ENCODE data around the gene HCST. TPM values are rescaled to one million over a fixed set of nuclear protein-coding genes. Genes with fewer than 3 reads are reported as not detected.

HCST gene
- total RNA-seq, 1 experiment from 2014 or later: not detected

DNA sequence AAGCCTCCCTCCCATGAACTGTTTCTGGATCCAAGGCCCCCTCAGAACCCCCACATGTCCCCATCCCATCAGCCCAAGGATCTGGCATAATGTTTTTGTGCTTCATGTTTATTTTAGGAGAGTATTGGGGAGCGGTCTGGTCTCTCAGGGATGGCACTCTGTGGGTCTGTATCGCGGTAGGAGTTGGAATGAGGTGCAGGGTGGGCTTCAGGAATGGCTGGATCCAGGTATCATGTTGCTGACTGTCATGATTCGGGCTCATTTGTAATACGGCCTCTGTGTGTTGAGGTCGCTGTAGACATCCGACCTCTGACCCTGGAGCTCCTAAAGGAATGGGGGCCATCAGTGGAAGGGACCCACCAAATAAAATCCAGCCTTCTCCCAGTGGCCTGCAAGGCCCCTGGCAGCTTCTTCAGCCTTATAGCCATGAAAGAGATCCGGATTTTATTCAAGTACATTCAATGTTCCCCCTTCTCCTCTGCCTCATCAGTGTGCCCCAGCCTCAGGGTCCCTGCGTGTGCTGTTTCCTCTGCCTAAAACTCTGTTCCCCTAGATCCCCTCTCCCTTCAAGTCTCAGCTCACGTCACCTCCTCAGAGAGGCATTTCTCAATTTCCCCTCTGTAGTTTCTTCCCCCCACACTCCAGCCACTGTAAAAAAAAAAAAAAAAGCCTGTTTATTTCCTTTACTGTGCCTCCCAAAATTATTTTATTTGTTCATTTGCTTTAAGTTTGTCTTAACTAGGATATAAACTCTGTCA lies 2.2 kb downstream of the HCST start:
- Histone ChIP-seq H3K9me2 (replicated peaks; ENCODE audit: low read length) (no peaks in the 10 kb centered on the region), H3K36me3 (ENCODE audit: low read depth, low read length) (no peaks in the 10 kb centered on the region), H3F3A (ENCODE audit: low read length, unreplicated experiment) (no peaks in the 10 kb centered on the region), H2AFZ (ENCODE audit: low read length) (no peak overlapping the region), H3K79me2 (ENCODE audit: low read length) (peaks cover 3% of the 10 kb centered on the region; the same call in 1 of the 2 replicates), H3K4me2 (ENCODE audit: low read length) (no peak overlapping the region), H3K4me3 (ENCODE audit: low read length) (no peak overlapping the region), H3K4me1 (ENCODE audit: insufficient read depth, low read length) (peaks cover 10% of the 10 kb centered on the region; the same call in 1 of the 2 replicates), H3K9ac (ENCODE audit: low read length) (no peak overlapping the region), H3K27me3 (ENCODE audit: low read length) (no peaks in the 10 kb centered on the region), H3K9me3 (ENCODE audit: low read length) (no peaks in the 10 kb centered on the region), H4K20me1 (ENCODE audit: low read length) (no peaks in the 10 kb centered on the region), H3K27ac (ENCODE audit: low read length) (no peak overlapping the region)
- TF ChIP-seq EZH2 (IDR thresholded peaks at IDR 0.05; ENCODE audit: low read length, unreplicated experiment) (no peak), EZH2phosphoT487 (IDR thresholded peaks at IDR 0.05; ENCODE audit: borderline replicate concordance, low read length) (no peak)
- TF ChIP-seq, protein P1, sequence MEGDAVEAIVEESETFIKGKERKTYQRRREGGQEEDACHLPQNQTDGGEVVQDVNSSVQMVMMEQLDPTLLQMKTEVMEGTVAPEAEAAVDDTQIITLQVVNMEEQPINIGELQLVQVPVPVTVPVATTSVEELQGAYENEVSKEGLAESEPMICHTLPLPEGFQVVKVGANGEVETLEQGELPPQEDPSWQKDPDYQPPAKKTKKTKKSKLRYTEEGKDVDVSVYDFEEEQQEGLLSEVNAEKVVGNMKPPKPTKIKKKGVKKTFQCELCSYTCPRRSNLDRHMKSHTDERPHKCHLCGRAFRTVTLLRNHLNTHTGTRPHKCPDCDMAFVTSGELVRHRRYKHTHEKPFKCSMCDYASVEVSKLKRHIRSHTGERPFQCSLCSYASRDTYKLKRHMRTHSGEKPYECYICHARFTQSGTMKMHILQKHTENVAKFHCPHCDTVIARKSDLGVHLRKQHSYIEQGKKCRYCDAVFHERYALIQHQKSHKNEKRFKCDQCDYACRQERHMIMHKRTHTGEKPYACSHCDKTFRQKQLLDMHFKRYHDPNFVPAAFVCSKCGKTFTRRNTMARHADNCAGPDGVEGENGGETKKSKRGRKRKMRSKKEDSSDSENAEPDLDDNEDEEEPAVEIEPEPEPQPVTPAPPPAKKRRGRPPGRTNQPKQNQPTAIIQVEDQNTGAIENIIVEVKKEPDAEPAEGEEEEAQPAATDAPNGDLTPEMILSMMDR (conservative IDR thresholded peaks at IDR 0.05; ENCODE audit: low read depth, low read length): no peak
- intact Hi-C loops (cut with micrococcal nuclease): no loop called here
- no peak for ATAC-seq
- no TSS peak for BruUV-seq (replicated peaks)
- CTCF ChIA-PET: no interaction called here
- no peak for DNase-seq
- POLR2A ChIA-PET (ENCODE audit: unreplicated experiment): no interaction called here

DNA sequence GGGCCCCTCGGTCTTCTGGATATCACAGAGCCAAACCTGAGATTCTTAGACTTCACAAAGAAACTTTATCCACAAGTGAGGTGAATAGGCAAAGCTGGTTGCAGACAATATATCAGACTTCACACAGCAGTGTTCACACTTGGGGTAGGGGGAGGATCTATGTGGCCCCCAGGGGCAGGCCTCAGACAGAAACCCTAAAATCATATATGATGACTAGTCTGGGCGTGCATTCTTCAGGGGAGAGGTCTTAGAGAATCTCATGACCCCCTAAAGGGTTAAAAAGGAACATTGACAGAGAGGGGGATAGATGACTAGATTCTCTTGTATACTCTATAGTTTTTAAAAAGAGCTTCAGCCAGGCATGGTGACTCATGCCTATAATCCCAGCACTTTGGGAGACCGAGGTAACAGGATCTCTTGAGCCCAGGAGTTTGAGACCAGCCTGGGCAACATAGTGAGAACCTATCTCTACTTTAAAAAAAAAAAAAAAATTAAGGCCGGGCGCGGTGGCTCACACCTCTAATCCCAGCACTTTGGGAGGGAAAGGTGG lies 2.9 kb downstream of the HCST start:
- peaks cover 10% of the 10 kb centered on the region; the same call in 1 of the 2 replicates for H3K4me1 ChIP-seq (ENCODE audit: insufficient read depth, low read length)
- H3K9me2 ChIP-seq (replicated peaks; ENCODE audit: low read length): no peaks in the 10 kb centered on the region
- H3K4me3 ChIP-seq (ENCODE audit: low read length): no peak overlapping the region
- DNase-seq (no peak), ATAC-seq (no peak)
- no peaks in the 10 kb centered on the region for H3K36me3 ChIP-seq (ENCODE audit: low read depth, low read length)
- intact Hi-C loops (cut with micrococcal nuclease): no loop called here
- H3K27ac ChIP-seq (ENCODE audit: low read length): no peak overlapping the region
- H3K9me3 ChIP-seq (ENCODE audit: low read length): no peaks in the 10 kb centered on the region
- ChIA-PET POLR2A (ENCODE audit: unreplicated experiment) (no interaction called here), CTCF (no interaction called here)
- no peak overlapping the region for H3K4me2 ChIP-seq (ENCODE audit: low read length)
- no peaks in the 10 kb centered on the region for H3K27me3 ChIP-seq (ENCODE audit: low read length)
- no peaks in the 10 kb centered on the region for H3F3A ChIP-seq (ENCODE audit: low read length, unreplicated experiment)
- H2AFZ ChIP-seq (ENCODE audit: low read length): no peak overlapping the region
- H3K79me2 ChIP-seq (ENCODE audit: low read length): no peaks in the 10 kb centered on the region
- no peak for TF ChIP-seq EZH2 (IDR thresholded peaks at IDR 0.05; ENCODE audit: low read length, unreplicated experiment)
- TF ChIP-seq, protein P1 (conservative IDR thresholded peaks at IDR 0.05; ENCODE audit: low read depth, low read length): no peak
- TF ChIP-seq EZH2phosphoT487 (IDR thresholded peaks at IDR 0.05; ENCODE audit: borderline replicate concordance, low read length): no peak
- no peak overlapping the region for H3K9ac ChIP-seq (ENCODE audit: low read length)
- H4K20me1 ChIP-seq (ENCODE audit: low read length): no peaks in the 10 kb centered on the region
- BruUV-seq (replicated peaks): no TSS peak

DNA sequence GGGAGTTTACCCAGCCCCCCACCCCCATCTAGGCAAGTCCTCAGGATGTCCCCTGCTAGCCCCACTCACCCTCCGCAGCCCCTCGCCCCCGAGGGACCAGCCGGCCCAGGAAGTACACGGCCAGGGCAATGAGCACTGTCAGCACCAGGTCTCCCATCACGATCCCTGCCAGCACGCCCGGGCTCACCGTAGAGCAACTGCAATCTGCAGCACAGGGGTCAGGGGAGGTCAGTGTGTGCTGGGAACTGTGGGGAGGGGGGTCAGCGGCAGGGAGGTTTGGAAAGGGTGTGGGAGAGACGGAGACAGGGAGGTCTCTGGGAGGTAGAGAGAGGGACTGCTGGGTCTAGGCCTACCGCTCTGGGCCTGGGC lies 5.0 kb downstream of the HCST start:
- ATAC-seq: no peak
- ChIA-PET POLR2A (ENCODE audit: unreplicated experiment) (no interaction called here), CTCF (no interaction called here)
- TF ChIP-seq EZH2phosphoT487 (IDR thresholded peaks at IDR 0.05; ENCODE audit: borderline replicate concordance, low read length) (no peak), EZH2 (IDR thresholded peaks at IDR 0.05; ENCODE audit: low read length, unreplicated experiment) (no peak)
- TF ChIP-seq, protein P1 (conservative IDR thresholded peaks at IDR 0.05; ENCODE audit: low read depth, low read length): no peak
- H3K9ac ChIP-seq (ENCODE audit: low read length): no peak overlapping the region
- H3K9me2 ChIP-seq (replicated peaks; ENCODE audit: low read length): no peaks in the 10 kb centered on the region
- no peak overlapping the region for H3K4me3 ChIP-seq (ENCODE audit: low read length)
- H4K20me1 ChIP-seq (ENCODE audit: low read length): no peaks in the 10 kb centered on the region
- no peak overlapping the region for H3K4me2 ChIP-seq (ENCODE audit: low read length)
- no peaks in the 10 kb centered on the region for H3K36me3 ChIP-seq (ENCODE audit: low read depth, low read length)
- H3K4me1 ChIP-seq (ENCODE audit: insufficient read depth, low read length): peaks cover 4% of the 10 kb centered on the region; the same call in 1 of the 2 replicates
- no peak overlapping the region for H2AFZ ChIP-seq (ENCODE audit: low read length)
- no peaks in the 10 kb centered on the region for H3F3A ChIP-seq (ENCODE audit: low read length, unreplicated experiment)
- DNase-seq: no peak
- no peak overlapping the region for H3K27ac ChIP-seq (ENCODE audit: low read length)
- intact Hi-C loops (cut with micrococcal nuclease): no loop called here
- H3K9me3 ChIP-seq (ENCODE audit: low read length): no peaks in the 10 kb centered on the region
- H3K27me3 ChIP-seq (ENCODE audit: low read length): no peaks in the 10 kb centered on the region
- no peaks in the 10 kb centered on the region for H3K79me2 ChIP-seq (ENCODE audit: low read length)
- BruUV-seq (replicated peaks): no TSS peak
